Fibroblast of lung (primary cell): ENCODE results near the gene RNASE3. TPM values are rescaled to one million over a fixed set of nuclear protein-coding genes. Genes with fewer than 3 reads are reported as not detected.
A peak's percentile ranks its signal among the peaks of the same experiment; 100 is the strongest.

ENCODE experiments used
- DNase-seq, 2 donors: peaks; one replicate each; pipeline versions ENCODE4 v3.0.0 to v3.0.0-alpha.2; 2010; ENCODE audit warnings: low read depth in 2 of 2
- H2AFZ ChIP-seq: 2 replicates; pipeline ENCODE4 v1.5.1; 2012; ENCODE audit warnings: low read length, control low read depth, inconsistent platforms
- H3K27ac ChIP-seq: 2 replicates; pipeline ENCODE4 v1.5.1; 2011; ENCODE audit warnings: low read length, control low read depth; ENCODE audit not compliant: insufficient read depth
- H3K27me3 ChIP-seq: 2 replicates; pipeline ENCODE4 v1.5.1; 2011; ENCODE audit warnings: mild to moderate bottlenecking, low read length; ENCODE audit not compliant: control insufficient read depth, insufficient read depth
- H3K36me3 ChIP-seq: 2 replicates; pipeline ENCODE4 v1.5.1; 2011; ENCODE audit warnings: low read length; ENCODE audit not compliant: control insufficient read depth, insufficient read depth
- H3K4me1 ChIP-seq: 2 replicates; pipeline ENCODE4 v1.5.1; 2011; ENCODE audit warnings: low read length; ENCODE audit not compliant: control insufficient read depth, insufficient read depth; ENCODE audit errors: extremely low read depth
- H3K4me2 ChIP-seq: 2 replicates; pipeline ENCODE4 v1.5.1; 2011; ENCODE audit warnings: low read length, control low read depth; ENCODE audit not compliant: insufficient read depth; ENCODE audit errors: extremely low read depth
- H3K4me3 ChIP-seq, 4 experiments: fragments of 200-600 bp in 1 of 4; sonication (generic) in 1 of 4; replicated peaks in 1 of 4; 2 replicates each; pipeline ENCODE4 v1.5.1; 2011 to 2016; ENCODE audit warnings: low read length in 4 of 4, low read depth in 3 of 4, mild to moderate bottlenecking in 3 of 4, control low read depth in 2 of 4, inconsistent platforms in 1 of 4, mixed read lengths in 1 of 4; ENCODE audit not compliant: insufficient read depth in 1 of 4; ENCODE audit errors: control extremely low read depth in 1 of 4
- H3K79me2 ChIP-seq: 2 replicates; pipeline ENCODE4 v1.5.1; 2012; ENCODE audit warnings: mild to moderate bottlenecking, low read length, inconsistent platforms; ENCODE audit not compliant: control insufficient read depth, insufficient read depth
- H3K9ac ChIP-seq: 2 replicates; pipeline ENCODE4 v1.5.1; 2011; ENCODE audit warnings: mild to moderate bottlenecking, low read length, control low read depth; ENCODE audit not compliant: insufficient read depth
- H3K9me3 ChIP-seq: 2 replicates; pipeline ENCODE4 v1.5.1; 2012; ENCODE audit warnings: low read depth, low read length; ENCODE audit not compliant: control insufficient read depth, insufficient read depth
- H4K20me1 ChIP-seq: 2 replicates; pipeline ENCODE4 v1.5.1; 2011; ENCODE audit warnings: low read length; ENCODE audit not compliant: control insufficient read depth, insufficient read depth; ENCODE audit errors: extremely low read depth
- EZH2 ChIP-seq: IDR thresholded peaks from 2 replicates; pipeline ENCODE4 v1.5.1; 2012; ENCODE audit warnings: low read length, control low read depth, mild to moderate bottlenecking; ENCODE audit errors: missing control alignments
- polyA plus RNA-seq, 2 donors: library from polyadenylated mRNA; depleted of rRNA in 1 of 2; stranded (reverse) in 1 of 2; unstranded in 1 of 2; fragments of >200 nt; gene quantifications; 2 replicates each; pipeline ENCODE4 v1.2.1, GENCODE V29; 2011 to 2012; ENCODE audit warnings: missing spikeins in 1 of 2
- total RNA-seq: library from RNA; depleted of rRNA; stranded (reverse); fragments of >200 nt; gene quantifications from 2 replicates; pipeline ENCODE4 v1.2.1, GENCODE V29; 2014
- TF ChIP-seq, protein P1 (sequence below), 2 donors: IDR thresholded peaks in 1 of 2; conservative IDR thresholded peaks in 1 of 2; 1 replicate in 1 of 2; 2 replicates in 1 of 2; pipeline ENCODE4 v1.5.1; 2011 to 2012; ENCODE audit warnings: low read length in 2 of 2, control low read depth in 1 of 2, inconsistent platforms in 1 of 2, low read depth in 1 of 2, mild to moderate bottlenecking in 1 of 2

The RNASE3 gene
- total and polyA plus RNA-seq, 2 donors (not counting 1 experiment from before 2014, with no cell fraction given), result not detected

DNA sequence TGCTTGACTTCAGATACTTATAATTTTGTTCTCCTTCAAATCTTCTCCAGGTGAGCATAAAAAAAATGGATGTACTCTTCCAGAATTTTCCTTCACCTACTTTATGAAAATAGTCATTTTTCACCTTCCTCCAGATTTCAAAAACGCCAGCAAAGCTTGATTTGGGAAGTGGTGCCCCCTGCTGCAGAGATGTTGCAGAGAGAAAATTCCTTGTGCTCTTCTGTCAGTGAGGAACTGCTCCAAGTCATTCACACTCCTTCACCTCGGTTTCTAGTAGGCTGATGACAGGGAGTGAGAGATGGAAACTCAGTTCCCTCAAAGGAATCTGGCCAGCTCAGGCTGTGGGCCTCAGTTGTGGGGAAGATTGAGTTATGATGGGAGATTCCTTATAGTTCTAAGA, 24.2 kb upstream of the RNASE3 start:
- Histone ChIP-seq H3K4me1 (no peaks in the 10 kb centered on the region), H3K4me2 (no peak overlapping the region), H4K20me1 (no peaks in the 10 kb centered on the region), H3K9ac (no peak overlapping the region), H3K27ac (no peak overlapping the region), H3K9me3 (no peaks in the 10 kb centered on the region), H3K79me2 (no peaks in the 10 kb centered on the region), H3K4me3 (no peak overlapping the region), H2AFZ (no peak overlapping the region), H3K36me3 (no peaks in the 10 kb centered on the region), H3K27me3 (no peaks in the 10 kb centered on the region)
- TF ChIP-seq, protein P1, sequence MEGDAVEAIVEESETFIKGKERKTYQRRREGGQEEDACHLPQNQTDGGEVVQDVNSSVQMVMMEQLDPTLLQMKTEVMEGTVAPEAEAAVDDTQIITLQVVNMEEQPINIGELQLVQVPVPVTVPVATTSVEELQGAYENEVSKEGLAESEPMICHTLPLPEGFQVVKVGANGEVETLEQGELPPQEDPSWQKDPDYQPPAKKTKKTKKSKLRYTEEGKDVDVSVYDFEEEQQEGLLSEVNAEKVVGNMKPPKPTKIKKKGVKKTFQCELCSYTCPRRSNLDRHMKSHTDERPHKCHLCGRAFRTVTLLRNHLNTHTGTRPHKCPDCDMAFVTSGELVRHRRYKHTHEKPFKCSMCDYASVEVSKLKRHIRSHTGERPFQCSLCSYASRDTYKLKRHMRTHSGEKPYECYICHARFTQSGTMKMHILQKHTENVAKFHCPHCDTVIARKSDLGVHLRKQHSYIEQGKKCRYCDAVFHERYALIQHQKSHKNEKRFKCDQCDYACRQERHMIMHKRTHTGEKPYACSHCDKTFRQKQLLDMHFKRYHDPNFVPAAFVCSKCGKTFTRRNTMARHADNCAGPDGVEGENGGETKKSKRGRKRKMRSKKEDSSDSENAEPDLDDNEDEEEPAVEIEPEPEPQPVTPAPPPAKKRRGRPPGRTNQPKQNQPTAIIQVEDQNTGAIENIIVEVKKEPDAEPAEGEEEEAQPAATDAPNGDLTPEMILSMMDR (conservative IDR thresholded peaks at IDR 0.05 in 1 of 2, IDR thresholded peaks at IDR 0.05 in 1 of 2; ENCODE audit: low read depth in 1 of 2, low read length in 2 of 2), result peak; percentile 29 to 32
- TF ChIP-seq EZH2, result no peak
- DNase-seq, result no peak

DNA sequence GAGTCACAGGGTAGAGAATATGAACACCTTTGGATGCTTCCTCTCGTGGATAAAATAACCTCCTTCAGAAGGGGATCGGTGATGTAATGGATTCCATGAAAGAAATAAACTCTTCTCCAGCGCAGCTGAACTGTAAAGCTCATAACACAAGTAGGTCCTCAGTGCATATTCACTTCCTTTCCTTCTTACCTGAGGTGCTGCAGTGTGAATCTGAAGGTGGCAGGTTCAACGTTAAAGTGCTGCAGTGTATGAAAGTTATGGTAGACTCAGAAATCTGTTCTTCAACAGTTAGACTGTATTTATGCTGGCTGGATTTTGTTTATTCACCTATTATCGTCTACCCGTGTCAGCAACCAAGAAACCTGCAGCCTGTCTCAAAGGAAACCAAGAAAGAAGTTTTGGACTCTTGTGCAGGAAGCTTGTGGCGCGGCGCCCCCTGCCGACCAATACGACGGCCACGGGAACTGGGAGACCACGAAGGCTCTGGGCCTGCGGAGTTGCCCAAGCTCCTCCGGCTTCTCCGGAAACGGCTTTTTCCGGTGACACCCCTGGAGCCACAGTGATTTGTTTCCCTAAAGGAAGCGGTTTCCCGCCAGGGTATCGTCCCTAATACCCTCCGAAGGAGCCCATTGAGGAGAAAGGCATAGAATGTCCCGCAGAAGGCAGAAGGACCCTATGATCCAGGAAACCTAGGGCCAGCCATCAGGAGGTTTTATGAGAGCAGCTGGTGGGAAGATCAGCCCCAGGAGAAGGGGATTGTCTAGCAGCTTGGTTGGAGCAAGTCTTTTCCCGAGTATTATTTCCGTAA, 17.6 kb upstream of the RNASE3 start:
- H3K4me1 ChIP-seq, result no peaks in the 10 kb centered on the region
- peak overlapping the region; percentile 44 for H3K4me2 ChIP-seq
- no peaks in the 10 kb centered on the region for H3K36me3 ChIP-seq
- no peak overlapping the region for H3K27ac ChIP-seq
- H3K79me2 ChIP-seq, result no peaks in the 10 kb centered on the region
- no peak overlapping the region for H3K9ac ChIP-seq
- peak; percentile 31 to 63 for DNase-seq
- H3K4me3 ChIP-seq, result peak overlapping the region in 1 of 4 experiments; percentile 29
- H3K27me3 ChIP-seq, result no peaks in the 10 kb centered on the region
- no peaks in the 10 kb centered on the region for H3K9me3 ChIP-seq
- H4K20me1 ChIP-seq, result no peaks in the 10 kb centered on the region
- H2AFZ ChIP-seq, result peak overlapping the region; percentile 70
- TF ChIP-seq, protein P1 (conservative IDR thresholded peaks at IDR 0.05 in 1 of 2, IDR thresholded peaks at IDR 0.05 in 1 of 2; ENCODE audit: low read depth in 1 of 2, low read length in 2 of 2), result peak; percentile 53 to 65
- TF ChIP-seq EZH2, result no peak

DNA sequence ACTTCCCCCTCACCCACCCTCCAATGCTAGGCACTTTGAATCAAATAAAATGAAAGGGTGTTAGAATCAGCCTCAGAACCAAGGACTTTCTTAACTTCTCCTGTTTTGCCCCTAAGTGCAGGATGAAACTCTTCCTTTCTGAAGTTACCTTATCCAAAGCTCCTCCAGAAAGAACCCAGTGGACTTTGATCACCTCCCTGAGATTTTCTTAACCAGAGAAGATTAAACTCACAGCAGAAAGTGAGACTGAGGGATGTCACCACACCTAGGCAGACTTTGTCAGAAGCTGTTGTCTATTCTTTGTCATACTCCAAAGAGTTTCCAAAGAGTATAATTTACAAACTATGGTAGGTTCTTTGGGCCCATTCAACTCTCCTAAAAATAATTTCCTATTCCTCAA, 14.2 kb upstream of the RNASE3 start:
- Histone ChIP-seq H2AFZ (no peak overlapping the region), H3K27me3 (no peaks in the 10 kb centered on the region), H3K9ac (no peak overlapping the region), H4K20me1 (no peaks in the 10 kb centered on the region), H3K4me2 (no peak overlapping the region), H3K4me3 (no peak overlapping the region), H3K79me2 (no peaks in the 10 kb centered on the region), H3K4me1 (no peaks in the 10 kb centered on the region), H3K27ac (no peak overlapping the region), H3K9me3 (no peaks in the 10 kb centered on the region), H3K36me3 (no peaks in the 10 kb centered on the region)
- no peak for DNase-seq
- TF ChIP-seq, protein P1 (conservative IDR thresholded peaks at IDR 0.05 in 1 of 2, IDR thresholded peaks at IDR 0.05 in 1 of 2; ENCODE audit: low read depth in 1 of 2, low read length in 2 of 2), result no peak
